NCI-H146 (cell line): ENCODE results near the gene LEUTX.
"Not testable (repeated sequence)": the region's sequence is repeated elsewhere in the genome, so short reads cannot be mapped to it uniquely, and the experiment has no call there.

ENCODE experiments used
- DNase-seq: peaks from one replicate; lab custom pipeline; 2025; lab: John Stamatoyannopoulos, UW

The LEUTX gene

GRCh38 chr19:39780894-39781293 lies 2.2 kb downstream of the LEUTX start:
- DNase-seq = no peak

GRCh38 chr19:39788244-39788643 lies 9.6 kb downstream of the LEUTX start:
- no peak for DNase-seq

- peak; percentile 85 for DNase-seq
Observed at GRCh38 chr19:39792999-39793546, 14.4 kb downstream of the LEUTX start.

GRCh38 chr19:39795001-39795400 lies 16.3 kb downstream of the LEUTX start:
- no peak for DNase-seq

GRCh38 chr19:39796000-39796498 lies 17.4 kb downstream of the LEUTX start:
- DNase-seq = no peak

- DNase-seq = no peak
Observed at GRCh38 chr19:39797083-39797482, 18.4 kb downstream of the LEUTX start.

- DNase-seq = peak; percentile 30
Observed at GRCh38 chr19:39802958-39803357, 24.3 kb downstream of the LEUTX start.

GRCh38 chr19:39805104-39805503 lies 26.4 kb downstream of the LEUTX start:
- DNase-seq = no peak

- no peak for DNase-seq
Observed at GRCh38 chr19:39807846-39808364, 29.3 kb downstream of the LEUTX start.

GRCh38 chr19:39808688-39809087 lies 30.0 kb downstream of the LEUTX start:
- not testable (repeated sequence) for DNase-seq

- no peak for DNase-seq
Observed at GRCh38 chr19:39809368-39809767, 30.7 kb downstream of the LEUTX start.

GRCh38 chr19:39810424-39810823 lies 31.8 kb downstream of the LEUTX start:
- DNase-seq = no peak

- no peak for DNase-seq
Observed at GRCh38 chr19:39811064-39811463, 32.4 kb downstream of the LEUTX start.

GRCh38 chr19:39813264-39813993 lies 34.8 kb downstream of the LEUTX start:
- DNase-seq = no peak

GRCh38 chr19:39814111-39814510 lies 35.5 kb downstream of the LEUTX start:
- not testable (repeated sequence) for DNase-seq

GRCh38 chr19:39814595-39814994 lies 35.9 kb downstream of the LEUTX start:
- DNase-seq = no peak

- DNase-seq = no peak
Observed at GRCh38 chr19:39816287-39817048, 37.8 kb downstream of the LEUTX start.

- DNase-seq = no peak
Observed at GRCh38 chr19:39817888-39818561, 39.4 kb downstream of the LEUTX start.

- DNase-seq = no peak
Observed at GRCh38 chr19:39818626-39819097, 40.0 kb downstream of the LEUTX start.

- DNase-seq = no peak
Observed at GRCh38 chr19:39819786-39820185, 41.1 kb downstream of the LEUTX start.

GRCh38 chr19:39820696-39821095 lies 42.0 kb downstream of the LEUTX start:
- no peak for DNase-seq

GRCh38 chr19:39823686-39824085 lies 45.0 kb downstream of the LEUTX start:
- DNase-seq = peak; percentile 66
